Measurements from ENCODE around the gene SLC4A1.

- TF ChIP-seq POLR2A (IDR thresholded peaks at IDR 0.05), result no peak
- no peak for TF ChIP-seq EP300 (IDR thresholded peaks at IDR 0.05; ENCODE audit: low read depth)
- TF ChIP-seq CTCF (IDR thresholded peaks at IDR 0.05), result no peak
- no peak for TF ChIP-seq POLR2AphosphoS5 (IDR thresholded peaks at IDR 0.05)
Observed at GRCh38 chr17:44314031-44314430, 46.1 kb upstream of the SLC4A1 start.
